Inflammatory macrophage treated with lipopolysaccharide for 1 hour (primary cell): ENCODE data around the gene STK38.
"Not testable (repeated sequence)": the region's sequence is repeated elsewhere in the genome, so short reads cannot be mapped to it uniquely, and the experiment has no call there.

Source experiments
- DNase-seq, 2 donors: peaks; one replicate each; pipeline ENCODE4 v3.0.0-alpha.2; 2020 to 2022

STK38 gene

GRCh38 chr6:36517408-36517807 lies 29.9 kb downstream of the STK38 start:
- DNase-seq = no peak

- no peak for DNase-seq
These were observed 30.3 kb downstream of the STK38 start for GRCh38 chr6:36516988-36517387.

- no peak for DNase-seq
These were observed 30.7 kb downstream of the STK38 start for GRCh38 chr6:36516559-36516958.

- no peak for DNase-seq
These were observed 31.4 kb downstream of the STK38 start for GRCh38 chr6:36515844-36516243.

- DNase-seq = no peak
These were observed 32.5 kb downstream of the STK38 start for GRCh38 chr6:36514554-36515456.

GRCh38 chr6:36510365-36510764 lies 36.9 kb downstream of the STK38 start:
- DNase-seq = no peak

GRCh38 chr6:36508532-36508931 lies 38.7 kb downstream of the STK38 start:
- DNase-seq = no peak

- DNase-seq = no peak
These were observed 40.7 kb downstream of the STK38 start for GRCh38 chr6:36506611-36507010.

- DNase-seq = no peak
These were observed 41.3 kb downstream of the STK38 start for GRCh38 chr6:36505744-36506534.

GRCh38 chr6:36504982-36505381 lies 42.3 kb downstream of the STK38 start:
- DNase-seq = peak in 1 of 2 donors; percentile 9

GRCh38 chr6:36504181-36504580 lies 43.1 kb downstream of the STK38 start:
- DNase-seq = no peak

GRCh38 chr6:36501686-36502085 lies 45.6 kb downstream of the STK38 start:
- no peak for DNase-seq

- no peak for DNase-seq
These were observed 47.4 kb downstream of the STK38 start for GRCh38 chr6:36499918-36500317.

GRCh38 chr6:36495086-36495485 lies 52.2 kb downstream of the STK38 start:
- DNase-seq = no peak

GRCh38 chr6:36493859-36494258 lies 53.4 kb downstream of the STK38 start:
- peak; percentile 87 to 89 for DNase-seq

GRCh38 chr6:36493319-36493718 lies 54.0 kb downstream of the STK38 start:
- DNase-seq = peak; percentile 14 to 37

- peak; percentile 64 to 69 for DNase-seq
These were observed 54.7 kb downstream of the STK38 start for GRCh38 chr6:36492621-36493020.

- no peak for DNase-seq
These were observed 55.2 kb downstream of the STK38 start for GRCh38 chr6:36492092-36492491.

GRCh38 chr6:36491378-36491965 lies 55.8 kb downstream of the STK38 start:
- DNase-seq = no peak

- DNase-seq = no peak
These were observed 57.9 kb downstream of the STK38 start for GRCh38 chr6:36489426-36489825.

GRCh38 chr6:36488221-36488620 lies 59.1 kb downstream of the STK38 start:
- DNase-seq = no peak

GRCh38 chr6:36487698-36488097 lies 59.6 kb downstream of the STK38 start:
- no peak for DNase-seq

- peak; percentile 11 to 27 for DNase-seq
These were observed 62.5 kb downstream of the STK38 start for GRCh38 chr6:36484736-36485135.

GRCh38 chr6:36483326-36483725 lies 64.0 kb downstream of the STK38 start:
- not testable (repeated sequence) for DNase-seq
